ENCODE measurements around the gene ORC5.

The ORC5 gene

DNA sequence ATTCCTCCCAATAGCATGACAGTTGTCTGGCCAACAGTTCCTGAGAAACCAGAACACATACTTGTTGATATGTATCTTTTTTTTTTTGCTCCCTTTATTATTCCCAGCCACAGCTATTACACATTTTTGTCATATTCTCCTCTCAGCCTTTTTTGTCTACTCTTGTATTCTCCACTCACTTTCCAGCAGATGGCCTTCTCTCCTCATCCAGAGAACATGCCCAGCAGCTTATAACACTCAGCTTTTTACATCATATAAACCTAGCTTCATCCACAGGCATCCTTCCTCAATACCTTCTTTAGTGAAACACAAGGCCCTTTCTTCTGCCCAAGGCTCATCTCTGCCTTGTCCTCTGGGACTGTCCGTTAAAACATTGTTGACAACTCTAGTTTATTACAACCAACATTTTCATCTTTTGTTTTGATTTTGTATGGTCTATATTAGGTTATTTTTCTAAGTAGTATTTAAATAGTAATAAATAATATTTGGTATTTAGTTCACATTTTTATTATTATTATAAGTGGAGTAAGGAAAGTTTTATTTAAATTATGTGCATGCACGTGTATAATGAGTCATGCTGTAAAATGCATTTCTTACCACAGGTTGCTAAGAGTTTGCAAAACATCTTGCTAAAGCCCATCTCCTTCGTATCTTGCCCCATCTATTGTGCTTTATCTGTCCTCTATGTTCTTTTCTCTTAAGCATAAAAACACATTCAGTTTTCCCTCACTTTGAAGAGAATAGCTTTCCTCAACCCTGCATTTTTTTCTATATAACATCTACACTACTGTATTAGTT lies 101.5 kb downstream of the ORC5 start:
- Mint-ChIP-seq H3K4me3 (no peak overlapping the region), H3K27ac (no peak overlapping the region), H3K9me3 (no peaks in the 10 kb centered on the region), H3K36me3 (ENCODE audit: low read depth) (no peaks in the 10 kb centered on the region), H3K4me1 (no peaks in the 10 kb centered on the region), H3K27me3 (ENCODE audit: low read depth) (no peaks in the 10 kb centered on the region)
- TF ChIP-seq, protein P1, sequence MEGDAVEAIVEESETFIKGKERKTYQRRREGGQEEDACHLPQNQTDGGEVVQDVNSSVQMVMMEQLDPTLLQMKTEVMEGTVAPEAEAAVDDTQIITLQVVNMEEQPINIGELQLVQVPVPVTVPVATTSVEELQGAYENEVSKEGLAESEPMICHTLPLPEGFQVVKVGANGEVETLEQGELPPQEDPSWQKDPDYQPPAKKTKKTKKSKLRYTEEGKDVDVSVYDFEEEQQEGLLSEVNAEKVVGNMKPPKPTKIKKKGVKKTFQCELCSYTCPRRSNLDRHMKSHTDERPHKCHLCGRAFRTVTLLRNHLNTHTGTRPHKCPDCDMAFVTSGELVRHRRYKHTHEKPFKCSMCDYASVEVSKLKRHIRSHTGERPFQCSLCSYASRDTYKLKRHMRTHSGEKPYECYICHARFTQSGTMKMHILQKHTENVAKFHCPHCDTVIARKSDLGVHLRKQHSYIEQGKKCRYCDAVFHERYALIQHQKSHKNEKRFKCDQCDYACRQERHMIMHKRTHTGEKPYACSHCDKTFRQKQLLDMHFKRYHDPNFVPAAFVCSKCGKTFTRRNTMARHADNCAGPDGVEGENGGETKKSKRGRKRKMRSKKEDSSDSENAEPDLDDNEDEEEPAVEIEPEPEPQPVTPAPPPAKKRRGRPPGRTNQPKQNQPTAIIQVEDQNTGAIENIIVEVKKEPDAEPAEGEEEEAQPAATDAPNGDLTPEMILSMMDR (IDR thresholded peaks at IDR 0.05; ENCODE audit: unreplicated experiment in 3 of 3): no peak

DNA sequence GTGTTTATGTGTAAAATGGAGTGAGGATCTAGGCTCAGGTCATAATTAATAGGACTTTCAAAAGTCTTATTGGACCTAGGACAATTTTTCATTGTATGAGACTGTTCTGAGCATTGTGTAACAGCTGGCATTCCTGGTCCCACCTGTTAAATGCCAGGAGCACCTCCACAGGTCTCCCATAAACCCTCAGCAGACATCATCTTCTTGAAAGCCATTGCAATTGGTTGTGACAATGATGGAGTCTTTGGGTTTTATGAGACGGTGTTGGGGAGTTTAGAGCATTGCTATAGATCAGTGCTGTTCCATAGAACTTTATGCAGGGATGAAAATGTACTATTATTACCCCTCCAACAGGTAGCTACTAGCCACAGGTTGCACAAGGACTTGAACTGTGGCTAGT lies 108.9 kb downstream of the ORC5 start:
- Mint-ChIP-seq H3K27me3 (ENCODE audit: low read depth) (peaks cover 4% of the 10 kb centered on the region), H3K36me3 (ENCODE audit: low read depth) (no peaks in the 10 kb centered on the region), H3K4me1 (no peaks in the 10 kb centered on the region), H3K9me3 (no peaks in the 10 kb centered on the region), H3K4me3 (no peak overlapping the region), H3K27ac (no peak overlapping the region)
- TF ChIP-seq, protein P1 (IDR thresholded peaks at IDR 0.05; ENCODE audit: unreplicated experiment in 3 of 3): no peak

DNA sequence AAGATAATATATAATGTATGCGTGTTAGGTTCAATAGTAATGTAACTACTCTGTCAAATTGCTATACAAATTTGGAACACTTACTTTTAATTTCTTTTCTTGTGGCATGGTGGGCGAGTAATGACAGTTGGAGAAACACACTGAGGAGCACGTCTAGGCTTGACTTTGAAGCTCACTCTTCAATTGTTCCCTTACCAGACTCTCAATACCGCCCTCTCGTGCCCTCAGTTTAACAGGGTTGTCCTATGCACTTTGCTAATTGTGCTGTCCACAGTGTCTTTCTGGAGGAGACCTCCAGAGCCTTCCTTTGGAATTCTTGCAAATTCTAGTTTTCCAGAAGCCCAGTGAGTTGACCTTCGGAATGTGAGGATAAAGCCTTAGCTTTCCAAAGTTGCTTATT lies 111.1 kb downstream of the ORC5 start:
- no peak overlapping the region for H3K4me3 Mint-ChIP-seq
- H3K36me3 Mint-ChIP-seq (ENCODE audit: low read depth): no peaks in the 10 kb centered on the region
- no peaks in the 10 kb centered on the region for H3K4me1 Mint-ChIP-seq
- no peak overlapping the region for H3K27ac Mint-ChIP-seq
- peaks cover 4% of the 10 kb centered on the region for H3K27me3 Mint-ChIP-seq (ENCODE audit: low read depth)
- TF ChIP-seq, protein P1 (IDR thresholded peaks at IDR 0.05; ENCODE audit: unreplicated experiment in 3 of 3): no peak
- H3K9me3 Mint-ChIP-seq: no peaks in the 10 kb centered on the region

DNA sequence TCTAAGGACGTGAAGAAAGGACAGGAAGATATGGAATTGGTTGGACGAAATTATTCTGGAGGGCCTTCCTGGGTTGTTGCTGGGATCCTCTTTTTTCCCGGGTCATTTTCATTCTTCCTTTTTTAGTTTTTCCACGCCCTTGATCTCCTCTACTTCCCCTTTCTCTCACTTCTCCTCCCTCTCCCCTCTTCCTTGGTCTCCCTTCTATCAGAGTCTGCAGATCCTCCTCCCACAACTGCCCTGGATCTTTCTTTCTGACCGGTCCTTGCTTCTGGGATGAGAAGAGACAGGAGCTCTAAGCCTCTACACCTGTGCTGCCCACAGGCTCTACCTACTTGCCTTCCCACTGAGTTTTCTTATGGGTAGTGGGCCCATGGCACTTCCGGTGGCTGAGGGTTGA lies 114.7 kb downstream of the ORC5 start:
- Mint-ChIP-seq H3K27me3 (ENCODE audit: low read depth) (peaks cover 5% of the 10 kb centered on the region), H3K4me1 (no peaks in the 10 kb centered on the region), H3K9me3 (no peaks in the 10 kb centered on the region), H3K27ac (no peak overlapping the region), H3K4me3 (no peak overlapping the region), H3K36me3 (ENCODE audit: low read depth) (no peaks in the 10 kb centered on the region)
- TF ChIP-seq, protein P1 (IDR thresholded peaks at IDR 0.05; ENCODE audit: unreplicated experiment in 3 of 3): no peak

DNA sequence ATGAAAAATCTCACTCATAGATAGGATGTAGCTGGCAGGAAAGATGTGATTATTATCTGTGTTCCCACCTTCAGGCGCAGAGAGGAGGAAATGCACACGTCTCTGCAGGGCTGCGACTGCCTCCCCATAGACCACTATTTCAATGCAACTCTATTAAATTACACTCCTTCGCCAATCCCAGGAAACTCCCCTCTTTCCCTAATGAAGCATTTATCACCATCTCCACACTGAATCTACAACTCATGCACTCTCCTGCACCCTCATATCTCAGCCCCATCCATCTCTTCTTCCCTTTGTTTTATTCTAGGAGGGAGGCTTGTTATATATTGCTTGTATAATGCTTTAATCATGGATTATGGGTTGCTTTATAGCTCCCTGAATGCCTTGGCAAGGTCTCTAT lies 116.6 kb downstream of the ORC5 start:
- TF ChIP-seq, protein P1 (IDR thresholded peaks at IDR 0.05; ENCODE audit: unreplicated experiment in 3 of 3): no peak
- Mint-ChIP-seq H3K27ac (no peak overlapping the region), H3K36me3 (ENCODE audit: low read depth) (no peaks in the 10 kb centered on the region), H3K4me3 (no peak overlapping the region), H3K4me1 (no peaks in the 10 kb centered on the region), H3K9me3 (no peaks in the 10 kb centered on the region), H3K27me3 (ENCODE audit: low read depth) (peaks cover 4% of the 10 kb centered on the region)

DNA sequence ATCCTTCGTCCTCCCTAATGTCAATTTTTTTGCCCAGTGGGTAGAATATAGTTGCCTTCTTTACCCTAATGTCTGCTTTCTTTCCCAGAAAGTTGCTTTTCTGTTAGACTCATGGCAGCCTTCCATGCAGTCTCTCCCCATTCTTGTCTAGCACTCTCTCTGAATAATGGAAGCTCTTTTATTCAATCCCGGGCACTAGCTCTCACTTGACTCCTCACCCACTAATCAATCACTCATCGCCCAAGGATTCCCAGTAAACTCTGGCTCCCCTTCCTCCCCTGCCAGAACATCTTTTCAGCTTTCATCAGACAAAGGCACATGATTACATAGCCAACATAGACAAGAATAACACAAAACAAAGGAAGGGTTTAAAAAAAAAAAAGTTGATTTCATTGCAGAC lies 118.2 kb downstream of the ORC5 start:
- H3K9me3 Mint-ChIP-seq: no peaks in the 10 kb centered on the region
- no peaks in the 10 kb centered on the region for H3K36me3 Mint-ChIP-seq (ENCODE audit: low read depth)
- peaks cover 7% of the 10 kb centered on the region for H3K27me3 Mint-ChIP-seq (ENCODE audit: low read depth)
- H3K27ac Mint-ChIP-seq: no peak overlapping the region
- TF ChIP-seq, protein P1 (IDR thresholded peaks at IDR 0.05; ENCODE audit: unreplicated experiment in 3 of 3): no peak
- no peak overlapping the region for H3K4me3 Mint-ChIP-seq
- no peaks in the 10 kb centered on the region for H3K4me1 Mint-ChIP-seq

Measured in nephron (organoid).